Panc1 (cell line): ENCODE measurements around the gene MON1A. TPM values are rescaled to one million over a fixed set of nuclear protein-coding genes. Genes with fewer than 3 reads are reported as not detected.

Experiments used
- ATAC-seq: fragments of 200-7000 bp; cut with Tn5 transposase; 2 replicates; pipeline ENCODE4 v1.9.1; 2020; ENCODE audit warnings: mild to moderate bottlenecking, moderate library complexity
- Bru-seq: library from RNA; stranded (reverse); fragments of 400-500 nt; gene quantifications from one replicate; lab custom pipeline; 2021; lab: Mats Ljungman, UMichigan
- BruChase-seq, 2 experiments: library from RNA; stranded (reverse); fragments of 400-500 nt; gene quantifications; one replicate each; lab custom pipeline; 2021; lab: Mats Ljungman, UMichigan
- BruUV-seq: library from RNA; stranded (reverse); fragments of 400-500 nt; replicated peaks from 2 replicates; lab custom pipeline; 2021; lab: Mats Ljungman, UMichigan
- CTCF ChIA-PET: fragments of 300-600 bp; sonication (Branson Sonifier 250); formaldehyde crosslinking; loops from one replicate; lab custom pipeline; 2022; ENCODE audit warnings: antibody characterized with exemption; lab: Charles Lee
- POLR2A ChIA-PET: fragments of 300-600 bp; sonication (Branson Sonifier 250); formaldehyde crosslinking; loops from one replicate; lab custom pipeline; 2022; ENCODE audit warnings: antibody characterized with exemption; lab: Charles Lee
- DNase-seq: peaks from one replicate; pipeline ENCODE4 v3.0.0-alpha.2; 2010; ENCODE audit warnings: low read depth, low spot score
- H3K27ac ChIP-seq: 2 replicates; pipeline ENCODE4 v1.5.1; 2011; ENCODE audit warnings: mild to moderate bottlenecking, low read length, inconsistent platforms
- H3K27me3 ChIP-seq: fragments of 200-500 bp; sonication (Bioruptor generic); 2 replicates; pipeline ENCODE4 v1.6.0; 2014; ENCODE audit warnings: low read length, inconsistent platforms; ENCODE audit not compliant: control insufficient read depth, insufficient read depth
- H3K36me3 ChIP-seq: fragments of 200-500 bp; sonication (Bioruptor generic); 2 replicates; pipeline ENCODE4 v1.5.1; 2014; ENCODE audit warnings: inconsistent platforms, mild to moderate bottlenecking, low read length, moderate library complexity; ENCODE audit not compliant: control insufficient read depth, insufficient read depth
- H3K4me1 ChIP-seq: 2 replicates; pipeline ENCODE4 v1.5.1; 2011; ENCODE audit warnings: inconsistent platforms, mild to moderate bottlenecking, low read length, moderate library complexity; ENCODE audit not compliant: control insufficient read depth, insufficient read depth
- H3K4me3 ChIP-seq, 2 experiments: 2 replicates each; pipeline ENCODE4 v1.5.1; 2011 to 2012; ENCODE audit warnings: low read depth in 2 of 2, low read length in 2 of 2, mild to moderate bottlenecking in 2 of 2, inconsistent platforms in 1 of 2, moderate library complexity in 1 of 2
- H3K9me3 ChIP-seq: fragments of 200-500 bp; sonication (Bioruptor generic); 2 replicates; pipeline ENCODE4 v1.5.1; 2014; ENCODE audit warnings: low read depth, mild to moderate bottlenecking, inconsistent platforms, low read length, moderate library complexity; ENCODE audit not compliant: control insufficient read depth, insufficient read depth
- POLR2AphosphoS5 ChIP-seq: IDR thresholded peaks from 2 replicates; pipeline ENCODE4 v1.6.1; 2012; ENCODE audit warnings: mild to moderate bottlenecking, low read depth, low read length, moderate library complexity
- SIN3A ChIP-seq: IDR thresholded peaks from 2 replicates; pipeline ENCODE4 v1.6.1; 2012; ENCODE audit warnings: low read depth, mild to moderate bottlenecking, low read length, moderate library complexity, borderline replicate concordance; ENCODE audit not compliant: insufficient read depth
- TCF7L2 ChIP-seq: IDR thresholded peaks from 2 replicates; pipeline ENCODE4 v1.6.1; 2011; ENCODE audit warnings: mild to moderate bottlenecking, low read depth, low read length, inconsistent platforms
- in situ Hi-C: cut with HindIII; loops from 2 replicates; pipeline ENCODE4 v1.10.0; 2016; ENCODE audit warnings: low sequenced_read_pairs, low pct_unique_long_range_greater_than_20kb
- intact Hi-C: fragments of 100-400 bp; cut with micrococcal nuclease; formaldehyde crosslinking; loops from one replicate; pipeline ENCODE4 v1.10.0; 2022; ENCODE audit not compliant: unreplicated experiment
- long read RNA-seq: library from polyadenylated mRNA; unstranded; transcript quantifications from one replicate; pipeline ENCODE4 v2.0.0, GENCODE V29; 2021; ENCODE audit not compliant: unreplicated experiment
- polyA plus RNA-seq: library from polyadenylated mRNA; unstranded; fragments of >200 nt; gene quantifications from one replicate; pipeline ENCODE4 v1.2.1, GENCODE V29; 2012; ENCODE audit warnings: missing spikeins; ENCODE audit not compliant: insufficient read length
- total RNA-seq: library from RNA; stranded (reverse); gene quantifications from one replicate; pipeline ENCODE4 v1.2.1, GENCODE V29; 2021; ENCODE audit not compliant: unreplicated experiment
- TF ChIP-seq, protein P1 (sequence below): fragments of 450-650 bp; IDR thresholded peaks from 2 replicates; pipeline ENCODE4 v1.5.1; 2017; ENCODE audit warnings: mild to moderate bottlenecking

The MON1A gene, protein sequence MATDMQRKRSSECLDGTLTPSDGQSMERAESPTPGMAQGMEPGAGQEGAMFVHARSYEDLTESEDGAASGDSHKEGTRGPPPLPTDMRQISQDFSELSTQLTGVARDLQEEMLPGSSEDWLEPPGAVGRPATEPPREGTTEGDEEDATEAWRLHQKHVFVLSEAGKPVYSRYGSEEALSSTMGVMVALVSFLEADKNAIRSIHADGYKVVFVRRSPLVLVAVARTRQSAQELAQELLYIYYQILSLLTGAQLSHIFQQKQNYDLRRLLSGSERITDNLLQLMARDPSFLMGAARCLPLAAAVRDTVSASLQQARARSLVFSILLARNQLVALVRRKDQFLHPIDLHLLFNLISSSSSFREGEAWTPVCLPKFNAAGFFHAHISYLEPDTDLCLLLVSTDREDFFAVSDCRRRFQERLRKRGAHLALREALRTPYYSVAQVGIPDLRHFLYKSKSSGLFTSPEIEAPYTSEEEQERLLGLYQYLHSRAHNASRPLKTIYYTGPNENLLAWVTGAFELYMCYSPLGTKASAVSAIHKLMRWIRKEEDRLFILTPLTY
- 12.9 TPM for total RNA-seq
- polyA plus RNA-seq, result 12.0 TPM
- Bru-seq, nascent RNA, result percentile 43 among the genes with signal in this experiment
- percentile 47 among the genes with signal in this experiment for BruChase-seq, experiment 1, labeled RNA remaining after a 2-hour chase
- BruChase-seq, experiment 2, labeled RNA remaining after a 6-hour chase, result percentile 49 among the genes with signal in this experiment
- long read RNA-seq, transcript MON1A-203 (5 exons, 1,617 nt), result minor isoform, 8 of 39 reads
- long read RNA-seq, transcript MON1A-201 (6 exons, 2,370 nt), result major isoform, 21 of 39 reads
- long read RNA-seq, partial matches to known transcripts, result 3 of 39 reads
- long read RNA-seq, other reads (novel, unspliced or antisense), result 7 of 39 reads

DNA sequence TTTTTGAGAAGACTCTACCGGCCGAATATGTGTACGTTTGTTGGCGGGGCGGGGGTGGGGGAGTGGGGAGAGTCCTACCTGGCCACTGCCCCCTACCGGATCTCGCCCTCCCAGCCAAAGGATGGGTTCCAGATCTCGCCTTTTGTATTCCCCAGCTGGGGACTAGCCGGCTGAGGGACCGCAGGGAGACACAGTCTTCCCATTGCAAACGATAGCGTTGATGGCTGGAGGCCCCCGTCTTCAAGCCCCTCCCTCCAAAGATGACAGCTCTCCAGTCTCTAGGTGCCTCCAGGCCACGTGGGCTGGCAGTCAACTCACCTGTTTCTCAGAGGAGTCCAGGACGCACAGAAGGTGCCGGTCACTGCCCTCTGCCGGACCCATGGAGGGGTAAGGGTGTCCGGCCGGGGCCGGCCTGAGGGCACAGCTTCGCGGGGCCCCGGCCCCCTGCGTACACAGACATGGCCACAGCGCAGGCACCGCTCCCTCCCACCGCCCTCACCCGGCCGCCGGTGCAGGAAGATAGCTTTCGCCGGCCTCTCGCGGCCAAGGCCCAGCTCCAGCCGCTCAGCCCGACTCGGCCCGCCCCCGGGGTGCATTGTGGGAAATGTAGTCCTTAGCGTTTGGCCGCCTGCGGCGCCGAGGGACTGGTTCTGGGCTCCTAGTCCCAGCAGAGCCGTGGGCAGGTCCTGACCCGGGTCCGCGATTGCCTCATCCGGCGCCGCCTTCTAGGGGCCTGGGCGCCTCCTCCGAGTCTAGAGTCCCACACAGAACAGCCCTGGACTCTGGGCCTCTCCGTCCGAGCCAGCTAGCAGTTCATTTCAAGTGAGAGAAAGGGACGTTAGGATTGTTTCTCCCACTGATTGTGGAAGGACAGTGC lies at the start of gene MON1A:
TSS of gene MON1A (minus strand) at position 521 of the 877 bp plus-strand sequence. CDS start 16,465 bp downstream, outside the sequence.
- Histone ChIP-seq H3K4me1 (0 out of 2 replicates have a peak, but pooled peaks cover 11% of the 10 kb centered on the region), H3K9me3 (no peaks in the 10 kb centered on the region), H3K27ac (peak within 1 kb of the TSS; percentile 88), H3K27me3 (no peaks in the 10 kb centered on the region), H3K4me3 (peak within 1 kb of the TSS; percentile 66 to 75), H3K36me3 (no peaks in the 10 kb centered on the region)
- no peak for TF ChIP-seq POLR2AphosphoS5
- TF ChIP-seq, protein P1, sequence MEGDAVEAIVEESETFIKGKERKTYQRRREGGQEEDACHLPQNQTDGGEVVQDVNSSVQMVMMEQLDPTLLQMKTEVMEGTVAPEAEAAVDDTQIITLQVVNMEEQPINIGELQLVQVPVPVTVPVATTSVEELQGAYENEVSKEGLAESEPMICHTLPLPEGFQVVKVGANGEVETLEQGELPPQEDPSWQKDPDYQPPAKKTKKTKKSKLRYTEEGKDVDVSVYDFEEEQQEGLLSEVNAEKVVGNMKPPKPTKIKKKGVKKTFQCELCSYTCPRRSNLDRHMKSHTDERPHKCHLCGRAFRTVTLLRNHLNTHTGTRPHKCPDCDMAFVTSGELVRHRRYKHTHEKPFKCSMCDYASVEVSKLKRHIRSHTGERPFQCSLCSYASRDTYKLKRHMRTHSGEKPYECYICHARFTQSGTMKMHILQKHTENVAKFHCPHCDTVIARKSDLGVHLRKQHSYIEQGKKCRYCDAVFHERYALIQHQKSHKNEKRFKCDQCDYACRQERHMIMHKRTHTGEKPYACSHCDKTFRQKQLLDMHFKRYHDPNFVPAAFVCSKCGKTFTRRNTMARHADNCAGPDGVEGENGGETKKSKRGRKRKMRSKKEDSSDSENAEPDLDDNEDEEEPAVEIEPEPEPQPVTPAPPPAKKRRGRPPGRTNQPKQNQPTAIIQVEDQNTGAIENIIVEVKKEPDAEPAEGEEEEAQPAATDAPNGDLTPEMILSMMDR, result peak; percentile 49; the same call in 1 of the 2 replicates
- TF ChIP-seq SIN3A, result peak; percentile 78; the same call in 1 of the 2 replicates
- no peak for TF ChIP-seq TCF7L2
- intact Hi-C loops, result no loop called here
- ChIA-PET POLR2A (interaction anchor here (0.6 kb wide), 1 partner anchor 370 kb away, joined by 6 read pairs; the partner anchor contains the start of genes HYAL3 and NAA80), CTCF (interaction anchor here (0.6 to 1.3 kb wide), 5 partner anchors 24 to 242 kb away, joined by 4 to 9 read pairs (median 7); partner anchors contain the start of gene INKA1)
- peak; percentile 100 for ATAC-seq
- in situ Hi-C loops, result no loop called here
- peak; percentile 57 for DNase-seq
- BruUV-seq, result no TSS peak

DNA sequence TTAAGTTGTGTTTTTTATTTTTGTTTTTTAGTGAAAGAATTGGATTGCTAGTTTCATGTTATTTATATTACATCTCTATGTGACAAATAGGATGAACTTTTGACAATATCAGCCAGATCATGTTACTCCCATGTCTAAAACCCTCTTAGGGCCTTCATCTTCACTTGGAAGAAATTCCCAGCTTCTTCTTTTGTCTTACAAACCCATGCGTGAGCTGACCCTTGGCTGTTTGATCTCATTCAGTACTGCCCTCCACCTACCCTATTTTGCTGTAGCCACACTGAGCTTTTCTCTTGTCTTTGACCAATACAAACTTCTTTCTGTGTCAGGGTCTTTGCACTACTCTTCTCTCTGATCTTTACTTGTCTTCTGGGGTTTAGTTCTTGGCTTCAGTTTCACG lies 47.3 kb upstream of the MON1A start:
- no peak for ATAC-seq
- Histone ChIP-seq H3K27me3 (no peaks in the 10 kb centered on the region), H3K36me3 (peaks cover 14% of the 10 kb centered on the region), H3K9me3 (no peaks in the 10 kb centered on the region), H3K4me3 (no peak overlapping the region), H3K27ac (no peak overlapping the region), H3K4me1 (no peaks in the 10 kb centered on the region)
- in situ Hi-C loops, result no loop called here
- BruUV-seq, result TSS peak; percentile 43
- POLR2A ChIA-PET, result no interaction called here
- CTCF ChIA-PET, result no interaction called here
- no peak for DNase-seq
- no peak for TF ChIP-seq POLR2AphosphoS5
- TF ChIP-seq, protein P1, result no peak
- TF ChIP-seq TCF7L2, result no peak
- intact Hi-C loops, result no loop called here
